Measurements from ENCODE around the gene CAPN3.

Gene CAPN3

GRCh38 chr15:42402455-42403205 lies 43.3 kb downstream of the CAPN3 start:
- FAIRE-seq: no peak
- no peak for TF ChIP-seq CTCF (IDR thresholded peaks at IDR 0.05; ENCODE audit: insufficient read depth, missing control alignments)
- DNase-seq (ENCODE audit: insufficient read length, low spot score): no peak

GRCh38 chr15:42403389-42403788 lies 44.1 kb downstream of the CAPN3 start:
- FAIRE-seq (no peak), DNase-seq (ENCODE audit: insufficient read length, low spot score) (no peak)
- no peak for TF ChIP-seq CTCF (IDR thresholded peaks at IDR 0.05; ENCODE audit: insufficient read depth, missing control alignments)

GRCh38 chr15:42404461-42405235 lies 45.3 kb downstream of the CAPN3 start:
- FAIRE-seq (no peak), DNase-seq (ENCODE audit: insufficient read length, low spot score) (no peak)
- no peak for TF ChIP-seq CTCF (IDR thresholded peaks at IDR 0.05; ENCODE audit: insufficient read depth, missing control alignments)

- DNase-seq (ENCODE audit: insufficient read length, low spot score): no peak
Measured at GRCh38 chr15:42405863-42406482, 46.7 kb downstream of the CAPN3 start.

GRCh38 chr15:42408178-42408577 lies 48.9 kb downstream of the CAPN3 start:
- TF ChIP-seq CTCF (IDR thresholded peaks at IDR 0.05; ENCODE audit: insufficient read depth, missing control alignments): no peak
- FAIRE-seq: no peak
- no peak for DNase-seq (ENCODE audit: insufficient read length, low spot score)

More at GRCh38 chr15:42405863-42406482, 46.7 kb downstream of the CAPN3 start:
- no peak for FAIRE-seq
- no peak for TF ChIP-seq CTCF (IDR thresholded peaks at IDR 0.05; ENCODE audit: insufficient read depth, missing control alignments)

- TF ChIP-seq CTCF (IDR thresholded peaks at IDR 0.05; ENCODE audit: insufficient read depth, missing control alignments): no peak
- DNase-seq (ENCODE audit: insufficient read length, low spot score) (no peak), FAIRE-seq (no peak)
Measured at GRCh38 chr15:42409011-42409410, 49.7 kb downstream of the CAPN3 start.

Measured in D721Med (cell line).